Prostate gland (tissue), 2 donors: ENCODE results near the gene ARHGAP32.

ENCODE experiments used
- CTCF ChIP-seq, 4 experiments: fragments of 200-600 bp in 2 of 4; fragments of 450-650 bp in 2 of 4; sonication (generic) in 2 of 4; IDR thresholded peaks; 1 replicate in 3 of 4; 2 replicates in 1 of 4; pipeline ENCODE4 v1.5.1; 2016 to 2019; ENCODE audit warnings: antibody characterized with exemption in 4 of 4, mild to moderate bottlenecking in 2 of 4, moderate library complexity in 2 of 4
- POLR2A ChIP-seq: fragments of 450-650 bp; IDR thresholded peaks from one replicate; pipeline ENCODE4 v1.6.1; 2016; ENCODE audit warnings: antibody characterized with exemption, mild to moderate bottlenecking

- TF ChIP-seq CTCF (IDR thresholded peaks at IDR 0.05) (no peak), POLR2A (no peak)
Observed at GRCh38 chr11:128931668-128932067, 260.5 kb downstream of the ARHGAP32 start.
